Mucosa of descending colon (tissue), 3 donors: ENCODE results near the gene EFCAB12. TPM values are rescaled to one million over a fixed set of nuclear protein-coding genes. Genes with fewer than 3 reads are reported as not detected.

Experiments
- ATAC-seq: fragments of 200-7000 bp; cut with Tn5 transposase; one replicate; pipeline ENCODE4 v1.9.1; 2020; ENCODE audit warnings: mild to moderate bottlenecking, moderate library complexity
- DNase-seq, 3 donors: peaks; one replicate each; pipeline ENCODE4 v3.0.0-alpha.2; 2020
- H3K36me3 ChIP-seq: fragments of 200-600 bp; one replicate; pipeline ENCODE4 v1.8.0; 2021; ENCODE audit warnings: low read depth, mild to moderate bottlenecking
- H3K4me1 ChIP-seq: fragments of 200-600 bp; one replicate; pipeline ENCODE4 v1.8.0; 2021; ENCODE audit warnings: low read depth, mild to moderate bottlenecking
- H3K4me3 ChIP-seq: fragments of 200-600 bp; one replicate; pipeline ENCODE4 v1.8.0; 2021; ENCODE audit warnings: mild to moderate bottlenecking
- H3K9me3 ChIP-seq: fragments of 200-600 bp; one replicate; pipeline ENCODE4 v1.8.0; 2021; ENCODE audit warnings: mild to moderate bottlenecking
- intact Hi-C, 2 donors: fragments of 100-400 bp; cut with DNase I in 1 of 2; cut with micrococcal nuclease in 1 of 2; formaldehyde crosslinking; loops; one replicate each; pipeline versions ENCODE4 v1.11.0 to v1.11.1; 2022; cut with DNase I, micrococcal nuclease
- total RNA-seq, 3 donors: library from RNA; stranded (reverse); fragmentation: NEBNext Ultra II Directional in 2 of 3; extraction: Animal tissue kit (Norgen Biotek cat#: 25700) in 2 of 3; gene quantifications; one replicate each; pipeline versions ENCODE4 v1.2.1 to v1.2.4, GENCODE V29; 2021 to 2023
- TF ChIP-seq, protein P1 (sequence below): fragments of 200-600 bp; IDR thresholded peaks from one replicate; pipeline ENCODE4 v1.8.0; 2022; ENCODE audit warnings: antibody characterized with exemption, mild to moderate bottlenecking
- donor health status: DM: no; HTN: no; CAD: no; lungs with moderate emphysema.
- donor health status: DM: no; HTN: no; CAD: no.
- donor health status: DM: no; HTN: yes; CAD: no.

EFCAB12 gene
- total RNA-seq, 3 donors from 2014 or later = 0.38 to 0.69 (median 0.58) TPM

DNA sequence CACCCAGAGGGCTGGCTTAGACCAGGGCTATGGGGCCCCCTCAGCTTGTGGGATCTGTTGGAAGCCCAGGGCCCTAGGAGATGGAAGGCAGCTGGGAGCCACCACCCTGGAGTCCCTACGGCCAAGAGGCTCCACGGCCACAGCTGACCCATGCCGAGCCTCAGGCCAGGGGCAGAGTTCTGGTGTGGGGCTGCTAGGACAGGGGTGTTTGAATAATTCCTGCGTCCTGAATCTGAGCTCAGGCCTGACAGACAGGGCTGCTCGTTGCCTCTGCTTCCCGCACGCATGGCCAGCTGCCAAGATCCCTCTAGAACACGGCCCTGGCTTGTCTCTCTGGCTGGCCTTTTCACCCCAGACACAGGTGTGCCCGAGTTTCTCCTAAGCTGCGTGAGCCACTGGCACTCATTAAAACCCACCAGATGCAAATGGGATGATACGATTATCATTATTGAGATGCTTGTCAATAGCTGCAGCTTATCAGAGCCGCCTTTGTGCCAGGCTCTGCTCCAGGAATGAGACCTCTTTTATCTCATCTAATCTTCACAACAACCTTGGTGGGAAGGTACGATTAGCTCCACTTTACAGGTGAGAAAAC is 70.2 kb downstream of the EFCAB12 start:
- intact Hi-C loops = no loop called here
- Histone ChIP-seq H3K4me3 (no peak overlapping the region), H3K36me3 (no peaks in the 10 kb centered on the region), H3K9me3 (no peaks in the 10 kb centered on the region), H3K4me1 (no peaks in the 10 kb centered on the region)
- TF ChIP-seq, protein P1, sequence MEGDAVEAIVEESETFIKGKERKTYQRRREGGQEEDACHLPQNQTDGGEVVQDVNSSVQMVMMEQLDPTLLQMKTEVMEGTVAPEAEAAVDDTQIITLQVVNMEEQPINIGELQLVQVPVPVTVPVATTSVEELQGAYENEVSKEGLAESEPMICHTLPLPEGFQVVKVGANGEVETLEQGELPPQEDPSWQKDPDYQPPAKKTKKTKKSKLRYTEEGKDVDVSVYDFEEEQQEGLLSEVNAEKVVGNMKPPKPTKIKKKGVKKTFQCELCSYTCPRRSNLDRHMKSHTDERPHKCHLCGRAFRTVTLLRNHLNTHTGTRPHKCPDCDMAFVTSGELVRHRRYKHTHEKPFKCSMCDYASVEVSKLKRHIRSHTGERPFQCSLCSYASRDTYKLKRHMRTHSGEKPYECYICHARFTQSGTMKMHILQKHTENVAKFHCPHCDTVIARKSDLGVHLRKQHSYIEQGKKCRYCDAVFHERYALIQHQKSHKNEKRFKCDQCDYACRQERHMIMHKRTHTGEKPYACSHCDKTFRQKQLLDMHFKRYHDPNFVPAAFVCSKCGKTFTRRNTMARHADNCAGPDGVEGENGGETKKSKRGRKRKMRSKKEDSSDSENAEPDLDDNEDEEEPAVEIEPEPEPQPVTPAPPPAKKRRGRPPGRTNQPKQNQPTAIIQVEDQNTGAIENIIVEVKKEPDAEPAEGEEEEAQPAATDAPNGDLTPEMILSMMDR = no peak
- ATAC-seq (no peak), DNase-seq (no peak)

DNA sequence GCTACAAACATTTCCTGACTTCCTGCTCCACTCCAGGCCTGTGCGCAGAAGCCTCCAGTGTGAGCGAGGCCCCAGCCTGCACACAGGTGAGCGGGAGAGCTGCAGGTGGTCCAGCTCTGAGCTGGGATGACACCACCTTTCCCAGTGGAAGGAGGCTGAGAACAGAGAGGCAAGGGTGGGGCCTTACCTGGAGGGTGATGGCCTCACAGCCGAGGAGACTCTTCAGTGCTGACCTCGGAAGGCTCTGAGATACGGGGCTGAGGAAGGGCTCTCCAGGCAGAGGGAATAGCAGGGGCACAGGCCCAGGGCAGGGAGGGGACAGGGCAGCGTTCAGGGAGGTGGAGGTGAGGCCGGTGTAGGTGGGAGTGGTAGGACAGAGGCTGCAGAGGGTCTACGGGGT is 70.8 kb downstream of the EFCAB12 start:
- Histone ChIP-seq H3K4me1 (no peaks in the 10 kb centered on the region), H3K9me3 (no peaks in the 10 kb centered on the region), H3K36me3 (no peaks in the 10 kb centered on the region), H3K4me3 (no peak overlapping the region)
- ATAC-seq (no peak), DNase-seq (no peak)
- intact Hi-C loops = no loop called here
- TF ChIP-seq, protein P1 = no peak

DNA sequence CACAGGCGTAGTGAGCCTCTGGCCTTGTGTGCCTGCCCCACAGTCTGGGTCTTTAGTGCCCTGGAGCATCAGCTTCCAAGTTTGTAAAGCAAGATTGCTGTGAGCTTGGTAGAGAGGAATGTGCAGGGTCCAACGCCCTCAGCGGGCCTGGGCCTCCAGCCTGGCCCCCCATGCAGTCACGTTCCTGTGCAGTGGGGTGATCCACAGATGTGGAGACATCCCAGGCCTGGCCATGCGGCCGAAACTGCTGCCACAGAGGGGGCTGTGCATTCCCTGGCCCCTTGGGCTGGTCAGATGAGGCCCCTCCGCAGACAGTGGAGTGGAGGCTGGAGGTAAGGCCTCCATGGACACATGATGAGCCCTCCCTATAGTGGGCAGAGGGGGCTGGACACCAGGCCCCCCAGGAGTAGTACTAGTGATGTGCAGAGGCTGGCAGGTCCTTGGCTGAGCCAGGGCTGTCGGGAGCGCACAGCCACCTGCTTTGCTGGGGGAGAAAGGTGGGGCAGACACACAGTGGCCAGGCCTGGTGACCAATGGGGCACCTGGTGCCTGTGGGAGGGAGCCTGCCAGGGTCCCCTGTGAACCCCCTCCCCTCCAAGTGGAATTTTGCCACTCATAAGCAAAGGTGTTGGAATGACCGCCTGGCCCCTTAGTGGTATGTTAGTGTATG is 71.5 kb downstream of the EFCAB12 start:
- Histone ChIP-seq H3K36me3 (no peaks in the 10 kb centered on the region), H3K9me3 (no peaks in the 10 kb centered on the region), H3K4me3 (no peak overlapping the region), H3K4me1 (no peaks in the 10 kb centered on the region)
- intact Hi-C loops = no loop called here
- TF ChIP-seq, protein P1 = no peak
- no peak for DNase-seq
- ATAC-seq = no peak

- H3K4me1 ChIP-seq = no peaks in the 10 kb centered on the region
- no peak overlapping the region for H3K4me3 ChIP-seq
- DNase-seq = no peak
- TF ChIP-seq, protein P1 = no peak
- intact Hi-C loops = no loop called here
- no peaks in the 10 kb centered on the region for H3K36me3 ChIP-seq
- no peaks in the 10 kb centered on the region for H3K9me3 ChIP-seq
- ATAC-seq = no peak
These were observed 74.9 kb downstream of the EFCAB12 start for GRCh38 chr3:129353589-129353941.

DNA sequence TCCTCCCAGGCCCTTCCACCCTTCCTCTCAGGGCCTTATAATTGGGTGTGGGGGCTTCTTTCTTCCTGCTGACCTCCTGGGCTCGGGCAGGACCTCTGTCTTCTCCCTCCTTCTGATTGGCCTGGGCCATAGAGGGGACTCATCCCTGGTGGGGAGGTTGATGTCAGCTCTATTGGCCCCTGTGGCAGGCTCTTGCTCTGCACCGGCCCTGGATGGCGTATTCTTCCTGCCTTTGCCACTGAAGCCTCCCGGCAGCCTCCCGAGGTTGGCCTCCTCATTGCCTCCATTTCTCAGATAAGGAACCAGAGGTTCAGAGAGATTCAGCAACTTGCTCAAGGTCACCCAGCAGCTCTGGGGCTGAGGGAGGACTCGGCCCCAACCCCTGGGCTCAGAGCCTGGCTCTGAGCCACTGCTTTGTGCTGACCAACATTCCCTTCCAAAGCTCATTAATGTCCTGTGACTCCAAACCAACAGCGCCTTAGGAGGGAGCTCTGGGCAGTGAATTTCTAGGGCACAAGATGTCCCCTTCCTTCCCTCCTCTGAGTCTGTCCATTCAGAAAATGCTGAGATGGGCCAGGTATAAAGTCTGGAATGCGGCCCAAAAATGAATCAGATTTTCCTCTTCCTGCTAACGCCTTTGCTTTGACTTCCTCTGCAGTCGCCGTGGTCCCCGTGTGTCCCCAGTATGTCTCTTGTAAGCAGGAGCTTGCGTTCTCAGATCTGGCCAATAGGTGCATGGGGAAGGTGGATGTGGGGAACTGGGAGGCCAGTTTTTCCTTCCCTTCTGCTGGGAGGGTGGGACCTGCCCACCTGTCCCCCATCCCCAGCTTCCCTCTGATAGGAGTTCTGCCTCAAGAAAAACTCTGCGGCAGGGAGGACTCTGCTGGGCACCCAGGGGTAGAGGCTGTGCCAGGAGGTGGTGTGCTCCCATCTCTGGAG is 75.5 kb downstream of the EFCAB12 start:
- H3K9me3 ChIP-seq = no peaks in the 10 kb centered on the region
- H3K4me1 ChIP-seq = no peaks in the 10 kb centered on the region
- H3K36me3 ChIP-seq = no peaks in the 10 kb centered on the region
- intact Hi-C loops = no loop called here
- TF ChIP-seq, protein P1 = no peak
- DNase-seq (no peak), ATAC-seq (no peak)
- H3K4me3 ChIP-seq = no peak overlapping the region
